Mucosa of gallbladder (tissue), 1 donor: ENCODE results near the gene MTHFD1L. TPM values are rescaled to one million over a fixed set of nuclear protein-coding genes. Genes with fewer than 3 reads are reported as not detected.

ENCODE experiments used
- DNase-seq: peaks from one replicate; pipeline ENCODE4 v3.0.0-alpha.2; 2020; ENCODE audit warnings: low spot score
- total RNA-seq: library from RNA; stranded (reverse); gene quantifications from one replicate; pipeline ENCODE4 v1.2.1, GENCODE V29; 2021
- donor health status: DM: no; HTN: no; CAD: no.

MTHFD1L gene
- total RNA-seq, 1 donor from 2014 or later = 10.7 TPM

DNA sequence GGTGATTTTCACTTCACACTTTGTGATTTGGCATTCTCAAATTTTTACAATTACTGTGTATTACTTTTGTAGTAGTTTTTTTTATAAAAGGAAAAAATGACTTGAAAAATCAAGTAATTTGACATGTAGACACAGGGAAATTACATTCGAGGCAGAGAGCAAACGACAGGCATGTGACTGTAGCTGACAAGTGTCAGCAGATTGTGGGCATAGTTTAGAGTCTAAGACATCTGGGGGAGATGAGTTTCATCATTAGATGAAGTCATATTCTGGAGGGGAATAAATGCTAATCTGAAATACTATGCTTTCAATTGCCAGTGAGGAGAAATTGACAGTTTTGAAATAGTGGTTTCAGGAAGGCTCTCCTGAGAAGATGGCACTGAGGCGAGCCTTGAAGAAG lies 126.0 kb downstream of the MTHFD1L start:
- DNase-seq = no peak

- DNase-seq = no peak
Observed at GRCh38 chr6:150992262-150992661, 126.8 kb downstream of the MTHFD1L start.

DNA sequence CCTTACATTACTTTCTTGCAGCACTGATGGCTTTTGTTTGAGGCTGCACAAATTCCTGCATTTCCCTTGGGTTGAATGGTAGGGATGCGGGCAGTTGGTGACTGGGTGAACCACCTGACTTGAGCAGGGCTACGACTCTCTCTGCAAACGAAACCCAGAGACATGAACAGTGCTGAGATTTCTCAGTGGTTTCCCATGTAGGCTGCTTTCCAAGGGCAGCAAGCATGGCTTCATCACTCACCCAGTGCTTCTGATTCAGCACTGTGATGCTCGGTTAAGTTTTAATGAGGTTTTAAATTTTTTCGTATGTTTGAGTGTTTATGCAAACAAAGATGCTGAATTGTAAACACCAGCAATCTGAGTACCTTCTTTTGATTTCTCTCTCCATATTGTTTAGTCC lies 127.2 kb downstream of the MTHFD1L start:
- DNase-seq = no peak

DNA sequence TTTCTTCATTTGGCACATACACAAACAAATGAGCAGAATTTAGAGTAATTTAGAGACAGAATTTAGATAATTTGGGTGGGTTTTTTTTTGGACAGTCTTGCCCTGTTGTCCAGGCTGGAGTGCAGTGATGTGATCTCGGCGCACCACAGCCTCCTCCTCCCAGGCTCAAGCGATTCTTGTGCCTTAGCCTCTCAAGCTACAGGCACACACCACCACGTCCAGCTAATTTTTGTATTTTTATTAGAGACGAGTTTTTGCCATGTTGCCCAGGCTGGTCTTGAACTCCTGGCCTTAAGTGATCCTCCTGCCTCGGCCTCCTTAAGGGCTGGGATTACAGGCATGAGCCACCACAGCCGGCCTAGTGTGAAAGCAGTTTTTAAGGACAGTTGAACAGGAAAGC lies 127.8 kb downstream of the MTHFD1L start:
- DNase-seq = no peak

DNA sequence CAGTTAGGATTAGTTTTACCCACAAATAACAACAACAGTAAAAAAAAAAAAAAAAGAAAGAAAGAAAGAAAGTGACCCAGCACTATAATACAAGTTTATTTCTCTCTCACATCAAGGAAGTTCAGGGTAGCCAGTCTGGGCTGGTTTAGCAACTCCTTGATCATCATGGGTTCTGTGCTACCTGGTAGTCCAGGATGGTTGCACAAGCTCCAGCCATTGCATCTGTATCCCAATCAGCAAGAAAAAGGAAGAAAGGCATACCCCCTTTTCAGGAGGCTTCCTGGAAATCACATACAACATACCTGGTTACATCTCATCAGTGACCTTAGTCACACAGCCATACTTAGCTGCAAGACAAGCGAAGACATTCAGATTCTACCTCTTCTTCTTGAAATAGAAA lies 128.5 kb downstream of the MTHFD1L start:
- no peak for DNase-seq

- DNase-seq = no peak
Observed at GRCh38 chr6:150996968-150997367, 131.5 kb downstream of the MTHFD1L start.

DNA sequence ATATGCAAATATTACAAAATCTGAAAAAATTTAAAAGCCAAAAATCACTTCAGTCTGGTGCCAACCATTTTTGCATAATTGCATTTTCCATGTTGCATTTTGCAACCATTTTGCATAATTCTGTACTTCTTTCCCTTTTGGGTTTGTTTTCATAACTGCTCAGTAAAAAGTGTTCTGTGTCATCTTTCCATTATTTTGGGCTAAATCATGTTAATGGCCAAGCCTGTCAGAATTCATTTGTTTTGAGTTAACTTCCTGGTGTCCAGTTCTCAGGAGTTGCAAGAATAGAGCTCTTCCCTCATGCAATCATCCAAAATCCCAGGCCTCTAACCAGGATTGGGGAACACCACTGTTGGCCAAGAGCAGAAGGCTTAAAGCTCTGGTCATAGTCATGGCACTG lies 133.6 kb downstream of the MTHFD1L start:
- DNase-seq = no peak

GRCh38 chr6:150999576-150999975 lies 134.1 kb downstream of the MTHFD1L start:
- no peak for DNase-seq

GRCh38 chr6:151001387-151002056 lies 136.0 kb downstream of the MTHFD1L start:
- no peak for DNase-seq

- DNase-seq = no peak
Observed at GRCh38 chr6:151002057-151002450, 136.6 kb downstream of the MTHFD1L start.

DNA sequence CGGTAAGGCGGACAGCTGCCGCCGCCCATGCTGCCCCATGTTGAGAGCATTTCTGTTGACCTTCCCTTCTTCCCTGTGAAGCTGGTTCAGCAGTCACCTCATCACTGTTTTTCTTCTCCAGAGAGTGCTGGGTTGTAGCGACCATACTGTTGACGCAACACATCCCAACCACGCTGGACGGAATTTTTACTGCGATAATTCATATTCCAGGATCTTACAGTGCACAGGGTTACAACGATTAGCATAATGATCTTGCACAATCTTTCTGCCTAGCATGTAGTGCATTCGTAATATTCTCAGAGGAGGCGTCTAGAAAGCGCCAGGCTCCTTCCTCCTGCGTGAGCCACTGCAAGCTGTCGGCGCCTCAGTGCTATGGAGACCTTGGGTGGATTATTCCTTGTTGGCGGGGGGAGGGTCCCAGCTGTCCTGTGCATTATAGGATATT lies 137.0 kb downstream of the MTHFD1L start:
- no peak for DNase-seq

DNA sequence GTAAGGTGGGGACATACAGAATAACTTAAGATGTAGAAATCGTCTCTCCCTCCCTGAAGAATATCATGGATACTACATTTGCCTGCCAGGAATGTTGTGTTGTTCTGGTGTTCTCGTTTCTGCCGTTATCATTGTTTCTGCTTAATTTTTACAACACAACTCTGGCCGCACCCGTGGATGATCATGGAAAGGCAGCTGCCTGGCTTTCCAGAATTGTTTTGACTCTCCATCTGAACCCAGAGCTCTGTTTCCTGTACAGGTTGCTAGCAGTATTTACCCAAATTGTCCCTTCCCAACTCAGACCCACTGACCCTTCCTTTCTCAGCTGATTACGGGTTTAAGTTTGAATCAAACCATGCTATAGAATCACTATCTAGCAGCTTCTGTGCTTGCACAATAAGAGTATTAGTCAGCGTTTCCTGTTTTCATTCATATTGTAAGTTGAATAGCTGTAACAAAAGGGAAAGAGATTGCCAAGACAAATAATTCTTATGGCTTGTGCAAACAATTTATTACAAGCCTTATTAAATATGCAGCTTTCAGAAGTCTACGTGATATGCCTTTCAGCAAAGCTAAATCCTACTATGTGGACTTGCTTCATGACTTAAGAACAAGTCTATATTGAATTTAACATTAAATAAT lies 139.0 kb downstream of the MTHFD1L start:
- no peak for DNase-seq

DNA sequence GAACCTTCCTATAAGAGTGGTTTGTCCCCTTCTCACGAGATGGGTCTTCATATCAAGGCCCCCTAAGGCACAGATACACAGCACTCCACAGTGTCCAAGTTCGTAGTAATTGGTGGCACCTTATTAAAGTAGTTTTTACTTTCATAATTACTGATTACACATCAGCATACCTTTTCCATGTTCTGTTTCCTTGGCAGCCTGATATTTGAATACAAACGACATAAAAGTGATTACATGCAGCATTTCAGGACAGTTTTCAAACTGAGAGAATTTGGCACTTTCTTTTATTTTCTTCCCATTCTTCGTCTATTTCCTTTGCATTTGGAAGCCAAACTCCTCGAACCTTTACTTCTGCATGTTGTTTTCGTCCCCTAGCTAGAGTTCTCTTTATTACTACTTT lies 139.7 kb downstream of the MTHFD1L start:
- DNase-seq = no peak

GRCh38 chr6:151005896-151006632 lies 140.6 kb downstream of the MTHFD1L start:
- DNase-seq = no peak

- DNase-seq = no peak
Observed at GRCh38 chr6:151007076-151007475, 141.6 kb downstream of the MTHFD1L start.

GRCh38 chr6:151007922-151008321 lies 142.4 kb downstream of the MTHFD1L start:
- DNase-seq = no peak

- no peak for DNase-seq
Observed at GRCh38 chr6:151008425-151008824, 142.9 kb downstream of the MTHFD1L start.

- no peak for DNase-seq
Observed at GRCh38 chr6:151009576-151009975, 144.1 kb downstream of the MTHFD1L start.

GRCh38 chr6:151010071-151010470 lies 144.6 kb downstream of the MTHFD1L start:
- no peak for DNase-seq

DNA sequence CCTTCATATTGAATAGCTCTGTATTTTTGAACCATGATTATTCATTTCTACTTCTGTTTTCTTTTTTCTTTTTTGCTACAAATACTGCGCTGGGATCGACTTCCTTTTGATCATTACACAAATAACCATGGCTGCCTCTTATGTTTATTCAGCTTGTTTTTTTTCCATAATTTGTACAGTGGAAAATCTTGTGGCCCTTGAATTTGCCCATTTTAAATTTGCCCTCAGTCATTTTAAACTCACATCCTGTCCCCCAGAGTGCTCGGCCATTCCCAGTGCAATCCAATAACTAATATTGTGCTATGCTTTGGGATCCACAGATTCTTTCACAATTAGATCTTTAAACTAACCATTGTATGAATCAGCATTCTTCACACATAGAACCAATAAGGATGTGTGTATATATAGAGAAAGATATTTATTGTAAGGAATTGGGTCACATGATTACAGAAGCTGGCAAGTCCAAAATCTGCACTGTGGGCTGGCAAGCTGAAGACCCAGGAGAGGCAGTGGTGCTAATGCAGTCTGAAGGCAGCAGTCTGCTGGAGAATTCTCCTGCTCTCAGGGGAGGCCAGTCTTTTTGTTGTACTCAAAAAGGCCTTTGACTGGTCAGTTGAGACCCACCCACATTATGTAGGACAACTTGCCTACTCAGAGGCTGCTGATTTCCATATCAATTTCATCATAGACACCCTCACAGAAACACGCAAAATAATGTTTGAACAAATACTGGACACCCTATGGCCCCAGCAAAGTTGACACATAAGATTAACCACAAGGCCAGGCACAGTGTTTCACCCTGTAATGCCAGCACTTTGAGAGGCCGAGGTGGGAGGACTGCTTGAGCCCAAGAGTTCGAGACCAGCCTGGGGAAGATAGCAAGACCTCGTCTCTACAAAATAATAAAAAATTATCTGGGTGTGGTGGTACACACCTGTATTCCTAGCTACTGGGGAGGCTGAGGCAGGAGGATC lies 147.1 kb downstream of the MTHFD1L start:
- no peak for DNase-seq

- DNase-seq = peak; percentile 73
Observed at GRCh38 chr6:151014404-151015100, 149.1 kb downstream of the MTHFD1L start.
